Neuronal stem cell (in vitro differentiated cells): ENCODE data around the gene DRD4.
A peak's percentile ranks its signal among the peaks of the same experiment; 100 is the strongest.

Source experiments
- DNase-seq: peaks from one replicate; pipeline ENCODE4 v3.0.0-alpha.2; 2013; ENCODE audit warnings: low spot score
- H2AFZ ChIP-seq: one replicate; pipeline ENCODE4 v1.6.1; 2013; ENCODE audit warnings: mild to moderate bottlenecking, low read length, inconsistent platforms
- H2AK5ac ChIP-seq: 2 replicates; pipeline ENCODE4 v1.6.1; 2013; ENCODE audit warnings: low read depth, mild to moderate bottlenecking, inconsistent platforms, low read length, moderate library complexity, mixed read lengths
- H2BK120ac ChIP-seq: 2 replicates; pipeline ENCODE4 v1.6.1; 2013; ENCODE audit warnings: low read depth, mild to moderate bottlenecking, inconsistent platforms, low read length, moderate library complexity, mixed read lengths
- H2BK12ac ChIP-seq: one replicate; pipeline ENCODE4 v1.6.1; 2013; ENCODE audit warnings: low read length, inconsistent platforms
- H2BK15ac ChIP-seq: 2 replicates; pipeline ENCODE4 v1.6.1; 2013; ENCODE audit warnings: mild to moderate bottlenecking, low read length, inconsistent platforms, mixed read lengths
- H2BK5ac ChIP-seq: one replicate; pipeline ENCODE4 v1.6.1; 2013; ENCODE audit warnings: inconsistent platforms, mild to moderate bottlenecking, low read length, moderate library complexity
- H3K14ac ChIP-seq: one replicate; pipeline ENCODE4 v1.6.1; 2013; ENCODE audit warnings: low read length, inconsistent platforms
- H3K18ac ChIP-seq: 2 replicates; pipeline ENCODE4 v1.6.1; 2013; ENCODE audit warnings: low read length, inconsistent platforms
- H3K23ac ChIP-seq: 2 replicates; pipeline ENCODE4 v1.6.1; 2013; ENCODE audit warnings: low read depth, mild to moderate bottlenecking, mixed read lengths, low read length, inconsistent platforms; ENCODE audit not compliant: poor library complexity
- H3K27ac ChIP-seq: replicated peaks from 3 replicates; pipeline ENCODE4 v1.5.1; 2013; ENCODE audit warnings: low read length, inconsistent platforms
- H3K27me3 ChIP-seq, 3 experiments: 2 replicates each; pipeline ENCODE4 v1.6.1; 2013; ENCODE audit warnings: low read length in 3 of 3, mild to moderate bottlenecking in 2 of 3, inconsistent platforms in 1 of 3, low read depth in 1 of 3, mixed read lengths in 1 of 3, moderate library complexity in 1 of 3; ENCODE audit not compliant: control insufficient read depth in 3 of 3, insufficient read depth in 3 of 3
- H3K36me3 ChIP-seq, 2 donors: replicated peaks in 1 of 2; 2 replicates each; pipeline ENCODE4 v1.6.1; 2013; ENCODE audit warnings: low read length in 2 of 2; ENCODE audit not compliant: control insufficient read depth in 2 of 2, insufficient read depth in 2 of 2
- H3K4ac ChIP-seq: 2 replicates; pipeline ENCODE4 v1.6.1; 2013; ENCODE audit warnings: inconsistent platforms, mild to moderate bottlenecking, low read length, moderate library complexity
- H3K4me1 ChIP-seq, 2 donors: 1 replicate in 1 of 2; 2 replicates in 1 of 2; pipeline ENCODE4 v1.6.1; 2013; ENCODE audit warnings: low read length in 2 of 2, low read depth in 1 of 2; ENCODE audit not compliant: control insufficient read depth in 2 of 2, insufficient read depth in 1 of 2
- H3K4me2 ChIP-seq: one replicate; pipeline ENCODE4 v1.6.1; 2013; ENCODE audit warnings: mild to moderate bottlenecking, low read length, inconsistent platforms; ENCODE audit not compliant: insufficient read depth, poor library complexity, severe bottlenecking
- H3K4me3 ChIP-seq, 2 donors: 2 replicates each; pipeline ENCODE4 v1.5.1; 2013; ENCODE audit warnings: low read length in 2 of 2, mild to moderate bottlenecking in 2 of 2, inconsistent platforms in 1 of 2, moderate library complexity in 1 of 2
- H3K79me1 ChIP-seq: one replicate; pipeline ENCODE4 v1.6.1; 2013; ENCODE audit warnings: low read depth, mild to moderate bottlenecking, inconsistent platforms, low read length, moderate library complexity
- H3K9ac ChIP-seq: one replicate; pipeline ENCODE4 v1.6.1; 2013; ENCODE audit warnings: mild to moderate bottlenecking, low read depth, low read length, inconsistent platforms; ENCODE audit not compliant: poor library complexity
- H3K9me3 ChIP-seq, 2 donors: replicated peaks in 1 of 2; 2 replicates each; pipeline versions ENCODE3 to v1.6.1; 2013; ENCODE audit warnings: low read length in 2 of 2, mild to moderate bottlenecking in 2 of 2, inconsistent platforms in 1 of 2, low read depth in 1 of 2, mixed read lengths in 1 of 2, moderate library complexity in 1 of 2; ENCODE audit not compliant: control insufficient read depth in 2 of 2, insufficient read depth in 1 of 2
- H4K8ac ChIP-seq: one replicate; pipeline ENCODE4 v1.6.1; 2013; ENCODE audit warnings: low read depth, mild to moderate bottlenecking, inconsistent platforms, low read length, moderate library complexity
- H4K91ac ChIP-seq: one replicate; pipeline ENCODE4 v1.6.1; 2013; ENCODE audit warnings: low read length, low read depth, mild to moderate bottlenecking, inconsistent platforms; ENCODE audit not compliant: poor library complexity
- WGBS, 2 donors: extraction: QIAGEN DNeasy Blood & Tissue Kit; methylation state at CpG; one replicate each; pipeline ENCODE4 v1.1.7; 2013; ENCODE audit warnings: missing lambda C conversion rate in 2 of 2, mixed read lengths in 1 of 2; ENCODE audit not compliant: insufficient read length in 2 of 2, insufficient replicate concordance in 1 of 2; ENCODE audit errors: extremely low coverage in 2 of 2; 5-methylcytosine and 5-hydroxymethylcytosine counted together

Gene DRD4

GRCh38 chr11:660681-661444, 23.8 kb downstream of the DRD4 start:
- no peak overlapping the region for H4K91ac ChIP-seq
- H2BK12ac ChIP-seq, result no peak overlapping the region
- H2BK5ac ChIP-seq, result no peak overlapping the region
- no peak overlapping the region for H3K23ac ChIP-seq
- no peak overlapping the region for H2BK15ac ChIP-seq
- peaks cover 18 to 74% of the 10 kb centered on the region in 2 donors for H3K36me3 ChIP-seq
- H3K4me3 ChIP-seq, result no peak overlapping the region
- no peaks in the 10 kb centered on the region for H3K27me3 ChIP-seq
- no peak overlapping the region for H3K27ac ChIP-seq
- H3K14ac ChIP-seq, result no peak overlapping the region
- peaks cover 6% of the 10 kb centered on the region for H3K79me1 ChIP-seq
- no peak overlapping the region for H2BK120ac ChIP-seq
- H3K4me1 ChIP-seq, result no peaks in the 10 kb centered on the region
- H3K9ac ChIP-seq, result no peak overlapping the region
- no CpG with 5 or more reads among the region's 19 CpGs for WGBS, 2 donors
- no peak overlapping the region for H2AFZ ChIP-seq
- no peak overlapping the region for H3K18ac ChIP-seq
- peaks cover 2 to 5% of the 10 kb centered on the region in 2 donors for H3K9me3 ChIP-seq
- H2AK5ac ChIP-seq, result no peak overlapping the region
- H3K4me2 ChIP-seq, result no peak overlapping the region
- DNase-seq, result no peak
- H3K4ac ChIP-seq, result no peak overlapping the region
- no peak overlapping the region for H4K8ac ChIP-seq

GRCh38 chr11:662689-663274, 25.7 kb downstream of the DRD4 start:
- H3K79me1 ChIP-seq, result peaks cover 4% of the 10 kb centered on the region
- H3K4ac ChIP-seq, result no peak overlapping the region
- no peak overlapping the region for H3K18ac ChIP-seq
- DNase-seq, result no peak
- H2BK5ac ChIP-seq, result no peak overlapping the region
- peaks cover 2 to 5% of the 10 kb centered on the region in 2 donors for H3K9me3 ChIP-seq
- H2AFZ ChIP-seq, result no peak overlapping the region
- no peak overlapping the region for H2BK15ac ChIP-seq
- peak overlapping the region; percentile 45 for H3K23ac ChIP-seq
- H3K14ac ChIP-seq, result no peak overlapping the region
- WGBS, 2 donors, result no CpG with 5 or more reads among the region's 15 CpGs
- H2AK5ac ChIP-seq, result peak overlapping the region; percentile 40
- H3K27me3 ChIP-seq, result no peaks in the 10 kb centered on the region
- no peak overlapping the region for H3K9ac ChIP-seq
- no peak overlapping the region for H2BK120ac ChIP-seq
- peak overlapping the region; percentile 82 for H2BK12ac ChIP-seq
- H3K4me3 ChIP-seq, result no peak overlapping the region
- no peaks in the 10 kb centered on the region for H3K4me1 ChIP-seq
- no peak overlapping the region for H3K4me2 ChIP-seq
- no peak overlapping the region for H3K27ac ChIP-seq
- peaks cover 16 to 73% of the 10 kb centered on the region in 2 donors for H3K36me3 ChIP-seq
- H4K91ac ChIP-seq, result no peak overlapping the region
- H4K8ac ChIP-seq, result no peak overlapping the region

- H4K91ac ChIP-seq, result no peak overlapping the region
- H3K27ac ChIP-seq, result no peak overlapping the region
- no peak overlapping the region for H2BK15ac ChIP-seq
- H2BK120ac ChIP-seq, result no peak overlapping the region
- no peak overlapping the region for H2AFZ ChIP-seq
- no peak overlapping the region for H2AK5ac ChIP-seq
- no peaks in the 10 kb centered on the region for H3K4me1 ChIP-seq
- H2BK5ac ChIP-seq, result no peak overlapping the region
- no peak overlapping the region for H3K4me3 ChIP-seq
- H3K23ac ChIP-seq, result no peak overlapping the region
- H4K8ac ChIP-seq, result no peak overlapping the region
- no peak overlapping the region for H3K4ac ChIP-seq
- H3K4me2 ChIP-seq, result no peak overlapping the region
- peaks cover 2% of the 10 kb centered on the region for H3K79me1 ChIP-seq
- H3K14ac ChIP-seq, result no peak overlapping the region
- peaks cover 2 to 5% of the 10 kb centered on the region in 2 donors for H3K9me3 ChIP-seq
- no peak for DNase-seq
- H3K9ac ChIP-seq, result no peak overlapping the region
- peaks cover 15 to 67% of the 10 kb centered on the region in 2 donors for H3K36me3 ChIP-seq
- no peaks in the 10 kb centered on the region for H3K27me3 ChIP-seq
- no peak overlapping the region for H2BK12ac ChIP-seq
- no CpG with 5 or more reads among the region's 15 CpGs for WGBS, 2 donors
- no peak overlapping the region for H3K18ac ChIP-seq
These were observed 28.1 kb downstream of the DRD4 start for GRCh38 chr11:665062-665703.

- no peak overlapping the region for H3K23ac ChIP-seq
- H2BK12ac ChIP-seq, result no peak overlapping the region
- WGBS, 2 donors, result no CpG with 5 or more reads among the region's 11 CpGs
- H3K9me3 ChIP-seq, result peaks cover 2 to 5% of the 10 kb centered on the region in 2 donors
- no peak overlapping the region for H4K91ac ChIP-seq
- peaks cover 15 to 64% of the 10 kb centered on the region in 2 donors for H3K36me3 ChIP-seq
- no peak overlapping the region for H2BK120ac ChIP-seq
- no peak overlapping the region for H3K4me3 ChIP-seq
- no peak overlapping the region for H3K14ac ChIP-seq
- H3K4ac ChIP-seq, result no peak overlapping the region
- DNase-seq, result no peak
- H3K27ac ChIP-seq, result no peak overlapping the region
- H3K4me1 ChIP-seq, result no peaks in the 10 kb centered on the region
- H2AK5ac ChIP-seq, result no peak overlapping the region
- H3K9ac ChIP-seq, result no peak overlapping the region
- H3K79me1 ChIP-seq, result peaks cover 2% of the 10 kb centered on the region
- H3K27me3 ChIP-seq, result no peaks in the 10 kb centered on the region
- H2BK15ac ChIP-seq, result no peak overlapping the region
- no peak overlapping the region for H2BK5ac ChIP-seq
- no peak overlapping the region for H3K4me2 ChIP-seq
- H2AFZ ChIP-seq, result no peak overlapping the region
- H3K18ac ChIP-seq, result no peak overlapping the region
- no peak overlapping the region for H4K8ac ChIP-seq
These were observed 28.7 kb downstream of the DRD4 start for GRCh38 chr11:665704-666281.
